SK-N-SH treated with all-trans-retinoic acid at 6 μM for 48 hours (cell line): ENCODE measurements around the gene ESRP2.

ENCODE experiments used
- ATAC-seq: fragments of 200-7000 bp; cut with Tn5 transposase; 3 replicates; pipeline ENCODE4 v1.9.1; 2020; ENCODE audit warnings: mild to moderate bottlenecking, moderate library complexity
- ARNTL ChIP-seq: fragments of 450-650 bp; formaldehyde crosslinking; IDR thresholded peaks from 2 replicates; pipeline ENCODE4 v1.5.0; 2020; ENCODE audit warnings: low read depth, mild to moderate bottlenecking, moderate library complexity, borderline replicate concordance
- BACH2 ChIP-seq: fragments of 250-450 bp; sonication (Bioruptor Pico); IDR thresholded peaks from 2 replicates; pipeline ENCODE4 v1.9.0; 2021; ENCODE audit warnings: mild to moderate bottlenecking, borderline replicate concordance
- CSDC2 ChIP-seq: fragments of 250-450 bp; sonication (Bioruptor Pico); IDR thresholded peaks from 2 replicates; pipeline ENCODE4 v1.5.0; 2020; ENCODE audit warnings: mild to moderate bottlenecking, moderate library complexity
- ESRRG ChIP-seq: fragments of 250-450 bp; sonication (Bioruptor Pico); IDR thresholded peaks from 2 replicates; pipeline ENCODE4 v1.6.1; 2021; ENCODE audit warnings: mild to moderate bottlenecking
- GLIS3 ChIP-seq: fragments of 250-450 bp; sonication (Bioruptor Pico); IDR thresholded peaks from 2 replicates; pipeline ENCODE4 v1.5.0; 2020; ENCODE audit warnings: mild to moderate bottlenecking, moderate library complexity
- ISL1 ChIP-seq: fragments of 250-450 bp; sonication (Bioruptor Pico); IDR thresholded peaks from 2 replicates; pipeline ENCODE4 v2.1.2; 2022; ENCODE audit warnings: mild to moderate bottlenecking, moderate library complexity
- OSR1 ChIP-seq: fragments of 250-450 bp; sonication (Bioruptor Pico); IDR thresholded peaks from 2 replicates; pipeline ENCODE4 v1.8.0; 2022; ENCODE audit warnings: moderate library complexity, mild to moderate bottlenecking, inconsistent platforms
- PPARA ChIP-seq: fragments of 250-450 bp; sonication (Bioruptor Pico); IDR thresholded peaks from 2 replicates; pipeline ENCODE4 v1.5.0; 2020; ENCODE audit warnings: mild to moderate bottlenecking, borderline replicate concordance
- RARB ChIP-seq: fragments of 250-450 bp; sonication (Bioruptor Pico); IDR thresholded peaks from 2 replicates; pipeline ENCODE4 v1.8.0; 2021; ENCODE audit warnings: mild to moderate bottlenecking, moderate library complexity
- TCF4 ChIP-seq: fragments of 250-450 bp; sonication (Bioruptor Pico); IDR thresholded peaks from 2 replicates; pipeline ENCODE4 v1.8.0; 2021; ENCODE audit warnings: mild to moderate bottlenecking, moderate library complexity, borderline replicate concordance
- TOX ChIP-seq: fragments of 250-450 bp; sonication (Bioruptor Pico); IDR thresholded peaks from 2 replicates; pipeline ENCODE4 v1.8.0; 2021; ENCODE audit warnings: mild to moderate bottlenecking, moderate library complexity, borderline replicate concordance
- ZC3H10 ChIP-seq: fragments of 250-450 bp; sonication (Bioruptor Pico); IDR thresholded peaks from 2 replicates; pipeline ENCODE4 v1.5.1; 2021; ENCODE audit warnings: mild to moderate bottlenecking, moderate library complexity
- ZFP3 ChIP-seq: fragments of 250-450 bp; sonication (Bioruptor Pico); IDR thresholded peaks from 2 replicates; pipeline ENCODE4 v1.5.0; 2020; ENCODE audit warnings: mild to moderate bottlenecking, moderate library complexity
- ZFP30 ChIP-seq: fragments of 450-650 bp; formaldehyde crosslinking; IDR thresholded peaks from 2 replicates; pipeline ENCODE4 v1.5.0; 2022; ENCODE audit warnings: mild to moderate bottlenecking, moderate library complexity
- ZNF565 ChIP-seq: fragments of 450-650 bp; formaldehyde crosslinking; conservative IDR thresholded peaks from 2 replicates; pipeline ENCODE4 v1.5.0; 2020; ENCODE audit warnings: low read depth, mild to moderate bottlenecking, moderate library complexity
- ZNF70 ChIP-seq: fragments of 450-650 bp; formaldehyde crosslinking; IDR thresholded peaks from 2 replicates; pipeline ENCODE4 v1.5.0; 2020; ENCODE audit warnings: mild to moderate bottlenecking, moderate library complexity
- ZNF8 ChIP-seq: fragments of 450-650 bp; formaldehyde crosslinking; IDR thresholded peaks from 2 replicates; pipeline ENCODE4 v1.5.0; 2020; ENCODE audit warnings: mild to moderate bottlenecking, moderate library complexity
- TF ChIP-seq, protein P1 (sequence below): fragments of 250-450 bp; sonication (Bioruptor Pico); IDR thresholded peaks from 2 replicates; pipeline ENCODE4 v1.8.0; 2020; ENCODE audit warnings: mild to moderate bottlenecking, moderate library complexity, borderline replicate concordance
- TF ChIP-seq, protein P2 (sequence below): fragments of 250-450 bp; sonication (Bioruptor Pico); IDR thresholded peaks from 2 replicates; pipeline ENCODE4 v1.5.1; 2020; ENCODE audit warnings: low read depth, mild to moderate bottlenecking, moderate library complexity
- TF ChIP-seq, protein P3 (sequence below): fragments of 250-450 bp; sonication (Bioruptor Pico); IDR thresholded peaks from 2 replicates; pipeline ENCODE4 v1.5.1; 2021; ENCODE audit warnings: mild to moderate bottlenecking, moderate library complexity

The ESRP2 gene

DNA sequence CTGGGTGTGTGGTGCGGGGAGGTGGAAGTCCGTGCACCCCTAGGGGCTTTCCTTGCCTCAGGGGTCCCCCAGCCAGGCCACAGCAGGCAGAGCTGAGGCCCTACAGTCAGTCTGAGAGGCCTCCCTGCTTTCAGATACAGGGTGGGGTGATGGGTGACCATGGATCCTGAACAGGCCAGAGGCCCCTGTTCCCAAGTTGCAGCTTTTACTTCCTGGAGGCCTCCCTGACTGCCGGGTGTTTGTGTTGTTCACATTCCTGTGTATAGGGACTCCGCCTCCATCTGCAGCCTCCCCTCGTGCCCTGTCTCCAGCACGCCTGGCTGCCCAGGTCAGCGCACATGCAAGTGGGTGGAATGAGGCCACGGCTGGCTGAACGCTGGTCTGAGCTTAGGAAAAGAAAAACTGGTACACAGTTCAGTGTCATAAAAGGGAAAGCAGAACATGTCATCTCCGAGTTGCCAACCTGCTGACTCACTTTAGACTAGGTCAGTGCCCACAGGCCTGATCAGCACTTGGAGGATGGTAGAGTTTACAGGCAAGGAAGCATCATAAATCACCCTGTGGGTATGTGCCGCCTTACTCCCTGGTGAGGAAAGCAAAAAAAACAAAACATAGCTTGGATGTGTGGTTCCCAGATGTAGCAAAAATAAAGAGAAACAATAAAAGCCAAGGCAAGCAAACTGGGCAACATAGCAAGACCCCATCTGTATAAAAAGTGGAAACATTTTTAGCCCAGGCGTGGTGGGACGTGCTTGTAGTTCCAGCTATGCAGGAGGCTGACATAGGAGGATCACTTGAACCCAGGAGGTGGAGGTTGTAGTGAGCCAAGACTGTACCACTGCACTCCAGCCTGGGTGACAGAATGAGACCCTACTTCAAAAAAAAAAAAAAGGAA, 22.2 kb upstream of the ESRP2 start:
- peak; percentile 67 for ATAC-seq
- TF ChIP-seq ISL1, result no peak
- TF ChIP-seq OSR1 (CRISPR knock-in tag), result no peak
- no peak for TF ChIP-seq ZFP3 (CRISPR knock-in tag)
- TF ChIP-seq ZNF70 (CRISPR knock-in tag), result no peak
- no peak for TF ChIP-seq GLIS3 (CRISPR knock-in tag)

DNA sequence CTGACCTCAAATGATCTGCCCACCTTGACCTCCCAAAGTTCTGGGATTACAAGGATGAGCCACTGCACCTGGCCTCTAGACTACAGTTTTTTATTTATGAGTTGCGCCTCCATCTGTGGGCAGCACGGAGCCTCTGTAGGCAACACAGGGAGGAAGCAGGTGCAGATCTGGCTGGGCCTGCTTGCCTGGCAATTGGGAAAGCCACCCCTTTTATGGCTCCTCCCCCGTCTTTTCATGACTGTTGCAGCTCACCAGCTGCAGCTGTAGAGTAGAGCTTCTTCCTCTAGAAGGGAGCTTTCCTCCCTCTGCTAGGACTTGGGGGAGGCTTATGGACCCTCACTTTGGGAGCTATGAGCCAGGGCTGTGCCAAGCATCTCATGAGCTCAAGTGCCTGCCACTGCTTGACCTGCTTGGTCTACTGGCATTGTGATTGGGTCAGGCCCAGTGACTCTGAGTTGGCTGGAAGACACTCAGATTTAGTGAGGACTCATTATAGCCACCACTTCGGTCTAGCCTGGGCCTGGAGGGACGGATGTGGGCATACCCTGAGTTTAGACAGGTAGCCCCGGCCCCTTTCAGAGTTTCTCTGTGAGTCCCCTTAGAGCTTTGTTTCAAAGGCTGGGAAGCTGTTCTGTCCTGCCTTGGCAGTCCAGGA, 21.5 kb upstream of the ESRP2 start:
- TF ChIP-seq, protein P1, sequence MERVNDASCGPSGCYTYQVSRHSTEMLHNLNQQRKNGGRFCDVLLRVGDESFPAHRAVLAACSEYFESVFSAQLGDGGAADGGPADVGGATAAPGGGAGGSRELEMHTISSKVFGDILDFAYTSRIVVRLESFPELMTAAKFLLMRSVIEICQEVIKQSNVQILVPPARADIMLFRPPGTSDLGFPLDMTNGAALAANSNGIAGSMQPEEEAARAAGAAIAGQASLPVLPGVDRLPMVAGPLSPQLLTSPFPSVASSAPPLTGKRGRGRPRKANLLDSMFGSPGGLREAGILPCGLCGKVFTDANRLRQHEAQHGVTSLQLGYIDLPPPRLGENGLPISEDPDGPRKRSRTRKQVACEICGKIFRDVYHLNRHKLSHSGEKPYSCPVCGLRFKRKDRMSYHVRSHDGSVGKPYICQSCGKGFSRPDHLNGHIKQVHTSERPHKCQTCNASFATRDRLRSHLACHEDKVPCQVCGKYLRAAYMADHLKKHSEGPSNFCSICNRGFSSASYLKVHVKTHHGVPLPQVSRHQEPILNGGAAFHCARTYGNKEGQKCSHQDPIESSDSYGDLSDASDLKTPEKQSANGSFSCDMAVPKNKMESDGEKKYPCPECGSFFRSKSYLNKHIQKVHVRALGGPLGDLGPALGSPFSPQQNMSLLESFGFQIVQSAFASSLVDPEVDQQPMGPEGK, result no peak
- no peak for TF ChIP-seq OSR1 (CRISPR knock-in tag)
- TF ChIP-seq ZFP30 (CRISPR knock-in tag), result no peak
- TF ChIP-seq, protein P2, sequence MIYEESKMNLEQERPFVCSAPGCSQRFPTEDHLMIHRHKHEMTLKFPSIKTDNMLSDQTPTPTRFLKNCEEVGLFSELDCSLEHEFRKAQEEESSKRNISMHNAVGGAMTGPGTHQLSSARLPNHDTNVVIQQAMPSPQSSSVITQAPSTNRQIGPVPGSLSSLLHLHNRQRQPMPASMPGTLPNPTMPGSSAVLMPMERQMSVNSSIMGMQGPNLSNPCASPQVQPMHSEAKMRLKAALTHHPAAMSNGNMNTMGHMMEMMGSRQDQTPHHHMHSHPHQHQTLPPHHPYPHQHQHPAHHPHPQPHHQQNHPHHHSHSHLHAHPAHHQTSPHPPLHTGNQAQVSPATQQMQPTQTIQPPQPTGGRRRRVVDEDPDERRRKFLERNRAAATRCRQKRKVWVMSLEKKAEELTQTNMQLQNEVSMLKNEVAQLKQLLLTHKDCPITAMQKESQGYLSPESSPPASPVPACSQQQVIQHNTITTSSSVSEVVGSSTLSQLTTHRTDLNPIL (CRISPR knock-in tag), result no peak
- no peak for TF ChIP-seq ISL1
- no peak for TF ChIP-seq ZNF70 (CRISPR knock-in tag)
- TF ChIP-seq BACH2 (CRISPR knock-in tag), result no peak
- no peak for TF ChIP-seq CSDC2
- no peak for TF ChIP-seq ZNF565 (CRISPR knock-in tag)
- no peak for TF ChIP-seq RARB (CRISPR knock-in tag)
- no peak for TF ChIP-seq PPARA (CRISPR knock-in tag)
- no peak for TF ChIP-seq ARNTL (CRISPR knock-in tag)
- TF ChIP-seq ZFP3 (CRISPR knock-in tag), result no peak
- TF ChIP-seq, protein P3, sequence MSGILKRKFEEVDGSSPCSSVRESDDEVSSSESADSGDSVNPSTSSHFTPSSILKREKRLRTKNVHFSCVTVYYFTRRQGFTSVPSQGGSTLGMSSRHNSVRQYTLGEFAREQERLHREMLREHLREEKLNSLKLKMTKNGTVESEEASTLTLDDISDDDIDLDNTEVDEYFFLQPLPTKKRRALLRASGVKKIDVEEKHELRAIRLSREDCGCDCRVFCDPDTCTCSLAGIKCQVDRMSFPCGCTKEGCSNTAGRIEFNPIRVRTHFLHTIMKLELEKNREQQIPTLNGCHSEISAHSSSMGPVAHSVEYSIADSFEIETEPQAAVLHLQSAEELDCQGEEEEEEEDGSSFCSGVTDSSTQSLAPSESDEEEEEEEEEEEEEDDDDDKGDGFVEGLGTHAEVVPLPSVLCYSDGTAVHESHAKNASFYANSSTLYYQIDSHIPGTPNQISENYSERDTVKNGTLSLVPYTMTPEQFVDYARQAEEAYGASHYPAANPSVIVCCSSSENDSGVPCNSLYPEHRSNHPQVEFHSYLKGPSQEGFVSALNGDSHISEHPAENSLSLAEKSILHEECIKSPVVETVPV (CRISPR knock-in tag), result no peak
- no peak for TF ChIP-seq TCF4 (CRISPR knock-in tag)
- TF ChIP-seq ZNF8 (CRISPR knock-in tag), result no peak
- no peak for TF ChIP-seq TOX (CRISPR knock-in tag)
- no peak for TF ChIP-seq ESRRG (CRISPR knock-in tag)
- no peak for TF ChIP-seq GLIS3 (CRISPR knock-in tag)
- no peak; the same call in 2 of the 3 replicates for ATAC-seq

DNA sequence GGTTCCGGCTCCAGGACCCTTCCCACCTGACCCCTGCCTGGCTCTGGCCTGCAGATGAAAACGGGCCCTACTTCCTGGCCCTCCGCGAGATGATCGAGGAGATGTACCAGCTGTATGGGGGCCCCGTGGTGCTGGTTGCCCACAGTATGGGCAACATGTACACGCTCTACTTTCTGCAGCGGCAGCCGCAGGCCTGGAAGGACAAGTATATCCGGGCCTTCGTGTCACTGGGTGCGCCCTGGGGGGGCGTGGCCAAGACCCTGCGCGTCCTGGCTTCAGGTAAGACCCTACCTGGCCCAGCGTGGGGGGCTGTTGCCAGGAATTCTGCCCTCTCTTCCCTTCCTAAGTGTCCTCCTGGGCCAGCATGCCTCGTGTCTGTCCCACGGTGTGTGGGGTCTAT, 19.8 kb upstream of the ESRP2 start:
- ATAC-seq, result no peak
- TF ChIP-seq RARB (CRISPR knock-in tag) (no peak), ARNTL (CRISPR knock-in tag) (no peak), ZC3H10 (CRISPR knock-in tag) (no peak)
- TF ChIP-seq, protein P1, result no peak

DNA sequence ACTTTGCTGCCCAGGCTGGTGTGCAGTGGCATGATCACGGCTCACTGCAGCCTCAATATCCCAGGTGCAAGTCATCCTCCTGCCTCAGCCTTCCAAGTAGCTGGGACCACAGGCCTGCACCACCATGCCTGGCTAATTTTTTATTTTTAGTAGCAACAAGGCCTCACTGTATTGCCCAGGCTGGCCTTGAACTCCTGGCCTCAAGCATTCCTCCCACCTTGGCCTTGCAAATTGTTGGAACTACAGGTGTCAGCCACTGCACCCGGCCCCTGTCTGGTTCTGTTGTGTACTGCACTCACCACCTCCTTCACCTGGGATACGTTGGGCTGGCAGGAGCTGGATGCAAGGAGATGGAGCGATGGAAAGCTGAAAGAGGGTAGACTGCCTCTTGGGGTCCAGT, 17.8 kb upstream of the ESRP2 start:
- TF ChIP-seq ZFP3 (CRISPR knock-in tag) (no peak), RARB (CRISPR knock-in tag) (no peak)
- TF ChIP-seq, protein P1, result no peak
- ATAC-seq, result no peak
